Glomerular visceral epithelial cell (primary cell): ENCODE measurements around the gene CNIH2.
"Not testable (repeated sequence)": the region's sequence is repeated elsewhere in the genome, so short reads cannot be mapped to it uniquely, and the experiment has no call there.

Experiments
- DNase-seq: peaks from one replicate; pipeline ENCODE4 v3.0.0-alpha.2; 2016; ENCODE audit errors: extremely low spot score

The CNIH2 gene

DNA sequence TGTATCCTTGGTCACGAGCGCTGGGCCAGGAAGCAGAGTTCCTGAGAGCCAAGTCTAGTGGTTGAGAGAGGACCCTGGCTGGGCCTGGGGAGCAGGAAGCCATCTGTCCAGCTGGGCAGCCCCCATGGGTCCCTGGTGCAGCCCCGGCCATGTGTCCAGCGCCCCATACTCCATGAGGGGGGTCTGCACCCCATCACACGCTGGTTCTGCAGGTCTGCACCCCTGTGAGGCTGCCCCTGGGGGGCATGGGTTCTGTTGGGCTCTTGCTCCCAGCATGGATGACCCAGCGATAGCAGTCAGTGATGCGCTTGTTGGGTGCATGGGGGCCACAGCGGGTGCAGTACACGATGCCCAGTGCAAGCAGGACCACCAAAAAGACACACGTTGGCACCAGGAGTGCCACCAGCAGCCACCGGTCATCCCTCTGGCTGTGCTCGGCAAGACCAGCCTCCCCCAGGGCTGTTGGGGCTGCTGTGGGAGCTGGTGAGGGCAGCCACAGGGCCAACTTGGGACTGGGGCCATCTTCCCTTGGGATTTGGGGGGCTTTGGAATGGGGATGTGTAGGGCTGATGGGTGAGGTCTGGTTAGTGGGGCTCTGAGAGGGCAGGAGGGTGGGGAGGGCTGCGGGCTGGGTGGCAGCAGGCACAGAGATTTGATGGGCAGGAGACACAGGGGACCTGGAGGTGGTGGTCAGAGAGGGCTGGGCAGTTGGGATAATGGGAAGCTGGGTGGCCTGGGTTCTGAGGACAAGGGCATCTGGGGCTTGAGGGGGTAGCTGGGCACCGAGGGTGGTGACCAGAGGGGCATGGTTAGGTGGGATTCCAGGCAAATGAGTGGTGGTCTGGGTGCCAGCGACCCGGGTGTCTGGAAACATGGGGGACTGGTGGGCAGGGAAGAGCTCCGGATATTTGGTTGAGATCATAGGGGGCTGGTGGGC lies 36.9 kb downstream of the CNIH2 start:
- no peak for DNase-seq

DNA sequence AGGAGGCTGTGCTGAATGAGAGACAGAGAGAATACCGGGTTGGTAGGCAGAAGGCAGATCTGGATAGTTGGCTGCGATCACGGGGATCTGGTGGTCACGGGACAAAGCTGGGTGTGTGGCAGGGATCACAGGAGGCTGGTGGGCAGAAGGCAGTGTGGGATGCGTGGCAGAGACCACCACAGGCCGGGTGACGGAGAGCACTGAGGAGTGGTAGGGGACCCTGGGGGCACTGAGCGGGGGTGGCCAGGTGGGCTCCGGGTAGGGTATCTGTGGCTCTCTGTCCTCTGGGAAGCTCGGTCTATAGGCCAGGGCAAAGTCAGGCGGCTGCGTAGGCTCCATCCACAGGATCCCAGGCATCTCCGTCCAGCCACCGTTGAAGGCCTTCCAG lies 37.5 kb downstream of the CNIH2 start:
- DNase-seq, result no peak

GRCh38 chr11:66315921-66316811 lies 38.2 kb downstream of the CNIH2 start:
- DNase-seq, result no peak

GRCh38 chr11:66316849-66317251 lies 38.9 kb downstream of the CNIH2 start, which contains the start of gene CD248:
TSS of gene CD248 (minus strand) at chr11:66317044. CDS start at chr11:66317027, 17 bp downstream.
- DNase-seq, result no peak

- DNase-seq, result no peak
Observed at GRCh38 chr11:66317322-66317722, 39.3 kb downstream of the CNIH2 start.

DNA sequence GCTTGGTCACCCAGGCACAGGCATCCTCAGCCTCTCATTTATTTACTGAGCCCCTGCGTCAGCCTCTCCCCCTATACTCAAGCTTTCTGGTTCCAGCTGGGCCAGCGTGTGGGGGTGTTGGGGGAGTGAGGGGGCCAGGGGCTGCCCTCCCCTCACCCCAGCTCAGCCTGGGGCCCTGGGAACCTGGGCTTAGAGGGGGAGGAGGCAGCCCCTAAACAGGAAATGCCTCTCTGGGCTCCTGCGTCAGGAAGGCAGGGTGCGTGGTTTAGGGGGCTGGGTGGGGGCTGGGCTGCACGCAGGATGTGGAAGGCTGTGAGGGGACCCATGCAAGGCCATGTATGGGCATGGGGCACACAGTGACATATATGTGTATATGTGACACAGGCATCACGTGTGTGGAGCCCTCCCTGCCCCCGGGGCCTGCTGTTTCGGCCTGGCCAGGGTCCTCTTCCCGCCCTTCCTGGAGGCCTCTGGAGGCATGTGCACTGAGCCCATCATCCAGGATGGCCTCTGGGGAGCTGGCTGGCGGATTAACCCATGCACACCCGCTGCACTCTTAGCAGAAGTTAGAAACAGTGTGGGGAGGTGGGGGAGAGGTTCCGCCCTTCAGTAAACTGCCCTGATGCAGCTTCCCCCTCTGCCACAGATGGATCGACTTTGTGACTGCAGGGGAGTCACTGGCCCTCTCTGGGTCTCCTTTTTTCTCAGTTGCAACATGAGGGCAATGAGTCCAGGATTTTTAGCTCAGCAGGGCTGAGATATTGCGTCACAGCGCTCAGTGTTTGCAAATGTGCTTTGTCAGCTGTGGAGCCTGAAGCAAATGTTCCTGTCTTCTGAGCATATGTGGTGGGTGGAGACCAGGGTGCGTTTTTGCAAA lies 40.0 kb downstream of the CNIH2 start:
- DNase-seq, result no peak

DNA sequence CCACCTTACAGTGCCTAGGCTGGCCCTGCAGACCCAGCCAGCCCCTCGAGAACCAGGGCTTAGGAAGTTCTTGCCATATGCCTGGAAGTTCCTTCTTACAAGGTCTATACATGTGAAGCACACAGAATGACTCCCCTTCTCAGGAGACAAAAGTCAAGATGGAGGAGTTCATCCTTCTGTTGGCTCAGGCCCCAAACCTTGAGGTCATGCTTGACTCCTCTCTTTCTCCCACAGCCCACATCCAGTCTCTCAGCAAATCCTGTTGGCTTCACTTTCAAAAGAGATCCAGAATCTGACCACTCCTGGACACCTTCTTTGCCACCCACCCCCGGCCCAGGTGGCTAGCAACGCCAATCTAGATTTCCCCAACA lies 40.6 kb downstream of the CNIH2 start:
- no peak for DNase-seq

DNA sequence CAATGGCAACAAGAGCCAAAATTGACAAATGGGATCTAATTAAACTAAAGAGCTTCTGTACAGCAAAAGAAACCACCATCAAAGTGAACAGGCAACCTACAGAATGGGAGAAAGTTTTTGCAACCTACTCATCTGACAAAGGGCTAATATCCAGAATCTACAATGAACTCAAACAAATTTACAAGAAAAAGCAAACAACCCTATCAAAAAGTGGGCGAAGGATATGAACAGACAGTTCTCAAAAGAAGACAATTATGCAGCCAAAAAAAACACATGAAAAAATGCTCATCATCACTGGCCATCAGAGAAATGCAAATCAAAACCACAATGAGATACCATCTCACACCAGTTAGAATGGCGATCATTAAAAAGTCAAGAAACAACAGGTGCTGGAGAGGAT lies 42.3 kb downstream of the CNIH2 start:
- not testable (repeated sequence) for DNase-seq

- not testable (repeated sequence) for DNase-seq
Observed at GRCh38 chr11:66320748-66321147, 42.8 kb downstream of the CNIH2 start.

DNA sequence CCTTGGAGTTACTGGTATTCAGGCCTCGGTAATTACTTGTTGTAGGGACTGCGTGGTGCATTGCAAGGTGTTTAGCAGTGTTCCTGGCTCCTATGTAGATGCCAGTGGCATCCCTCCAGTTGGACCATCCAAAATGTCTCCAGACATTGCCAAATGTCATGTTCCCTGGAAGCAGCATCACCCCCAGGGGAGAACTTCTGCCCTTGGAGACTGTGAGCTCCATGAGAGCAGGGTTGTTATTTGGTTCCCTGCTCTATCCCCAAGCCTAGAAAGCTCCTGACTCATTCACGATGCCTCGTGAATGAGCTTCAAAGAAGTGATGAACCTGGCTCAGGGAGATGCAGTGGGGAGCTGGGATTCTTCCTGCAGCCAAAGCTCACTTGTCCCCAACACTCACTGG lies 43.6 kb downstream of the CNIH2 start:
- DNase-seq, result no peak

- DNase-seq, result no peak
Observed at GRCh38 chr11:66322732-66323427, 44.9 kb downstream of the CNIH2 start.

DNA sequence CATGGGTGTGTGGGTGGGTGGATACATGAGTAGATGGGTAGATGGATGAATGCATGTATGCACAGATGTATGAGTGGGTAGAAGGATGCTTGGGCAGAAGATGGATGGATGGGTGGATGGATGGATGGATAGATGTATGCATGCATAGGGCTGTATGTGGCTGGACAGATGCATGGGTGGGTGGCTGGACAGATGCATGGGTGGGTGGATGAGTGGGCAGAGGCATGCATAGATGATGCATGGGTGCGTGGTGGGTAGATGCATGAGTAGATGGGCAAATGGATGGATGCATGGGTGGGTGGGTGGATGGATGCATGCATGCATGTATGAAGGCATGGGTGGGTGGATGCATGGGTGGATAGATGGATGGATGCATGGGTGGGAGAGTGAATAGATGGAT lies 45.7 kb downstream of the CNIH2 start:
- DNase-seq, result no peak

GRCh38 chr11:66324664-66325063 lies 46.7 kb downstream of the CNIH2 start:
- no peak for DNase-seq

- no peak for DNase-seq
Observed at GRCh38 chr11:66325263-66325671, 47.3 kb downstream of the CNIH2 start.

GRCh38 chr11:66326261-66327111 lies 48.5 kb downstream of the CNIH2 start:
- peak; percentile 31 for DNase-seq

- DNase-seq, result peak; percentile 42
Observed at GRCh38 chr11:66327171-66328030, 49.4 kb downstream of the CNIH2 start.

- no peak for DNase-seq
Observed at GRCh38 chr11:66328031-66328301, 50.0 kb downstream of the CNIH2 start.

DNA sequence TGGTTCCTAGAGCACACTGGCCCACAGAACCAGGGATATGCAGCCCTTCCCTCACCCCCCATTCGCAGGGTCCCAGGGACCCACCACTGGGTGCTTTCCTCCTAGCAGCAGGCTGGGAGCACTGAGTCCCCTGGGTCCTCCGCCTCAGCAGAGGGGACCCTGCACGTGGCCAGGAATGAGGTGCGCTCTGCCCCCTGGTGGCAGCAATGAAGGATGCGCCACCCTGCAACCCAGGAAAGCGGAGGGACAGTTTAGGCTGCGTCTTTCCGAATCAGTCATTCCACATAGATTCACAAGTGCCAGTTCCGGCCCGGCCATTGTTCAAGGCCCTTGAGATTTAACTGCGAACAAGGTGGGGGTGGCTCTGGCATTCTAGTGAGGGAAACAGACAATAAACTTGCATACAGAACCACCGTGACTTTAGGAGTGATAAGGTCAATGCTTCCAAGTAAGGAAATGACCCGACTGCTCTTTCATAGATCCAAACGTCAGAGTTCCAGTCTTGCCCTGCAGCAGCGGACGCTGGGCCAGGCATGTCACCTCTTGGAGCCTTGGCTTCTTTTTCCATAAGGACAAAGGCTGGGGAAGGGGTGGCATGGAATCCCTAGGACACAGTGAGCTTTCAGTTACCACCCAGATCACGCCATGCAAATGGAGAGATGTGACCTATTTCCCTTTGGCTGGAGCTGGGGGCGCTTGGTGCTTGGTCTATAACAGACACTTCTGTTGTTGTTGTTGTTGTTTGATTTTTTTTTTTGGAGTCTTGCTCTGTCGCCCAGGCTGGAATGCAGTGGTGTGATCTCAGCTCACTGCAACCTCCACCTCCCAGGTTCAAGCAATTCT lies 50.5 kb downstream of the CNIH2 start:
- DNase-seq, result peak; percentile 74
